ENCODE measurements around the gene THSD4. TPM values are rescaled to one million over a fixed set of nuclear protein-coding genes. Genes with fewer than 3 reads are reported as not detected.

THSD4 gene
- total RNA-seq, 1 experiment from 2014 or later: 0.29 TPM

DNA sequence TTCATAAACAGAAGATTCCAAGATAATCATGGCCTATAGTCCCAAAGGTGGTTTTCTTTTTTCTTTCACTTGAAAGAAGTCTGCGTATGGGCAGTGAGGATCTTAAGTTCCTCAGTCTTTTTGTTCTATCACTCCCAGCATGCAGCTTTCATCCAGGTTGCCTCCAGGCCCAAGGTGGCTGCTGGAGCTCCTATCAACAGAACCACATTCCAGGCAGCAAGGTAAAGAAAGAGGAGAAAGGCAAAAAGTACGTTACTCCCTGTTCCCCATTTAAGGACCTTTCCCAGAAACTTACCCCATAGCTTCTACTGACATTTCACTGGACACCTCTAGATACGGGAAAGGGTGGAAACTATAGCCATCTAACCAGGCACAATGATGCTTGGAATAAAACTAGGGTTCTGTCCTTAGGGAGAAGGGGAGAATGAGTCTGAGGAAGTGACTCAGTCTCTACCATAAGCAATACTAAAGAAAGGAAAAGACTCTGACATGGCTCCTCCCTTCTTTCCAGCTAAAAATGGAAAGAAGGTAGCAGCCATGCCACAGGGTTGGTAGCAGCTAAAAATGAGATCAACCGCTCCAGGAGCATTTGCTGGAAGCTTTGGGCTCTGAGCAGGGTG, 381.2 kb downstream of the THSD4 start:
- H3K4me1 Mint-ChIP-seq (ENCODE audit: low read depth, unreplicated experiment): peaks cover 6% of the 10 kb centered on the region
- no peaks in the 10 kb centered on the region for H3K27me3 Mint-ChIP-seq (ENCODE audit: insufficient read depth, unreplicated experiment)
- H3K27me3 ChIP-seq (replicated peaks; ENCODE audit: control insufficient read depth, insufficient read depth, low read length): no peaks in the 10 kb centered on the region
- H3K36me3 ChIP-seq (ENCODE audit: control insufficient read depth, insufficient read depth, low read length): no peaks in the 10 kb centered on the region
- POLR2A ChIA-PET: no interaction called here
- DNase-seq: no peak
- intact Hi-C loops (cut with micrococcal nuclease; ENCODE audit: unreplicated experiment): no loop called here
- H3K27ac Mint-ChIP-seq (ENCODE audit: unreplicated experiment): no peak overlapping the region
- BruUV-seq (replicated peaks): no TSS peak
- H3K36me3 Mint-ChIP-seq (ENCODE audit: insufficient read depth, unreplicated experiment): no peaks in the 10 kb centered on the region
- CTCF ChIA-PET: no interaction called here
- no peak overlapping the region for H3K4me3 Mint-ChIP-seq (ENCODE audit: unreplicated experiment)
- TF ChIP-seq, protein P1, sequence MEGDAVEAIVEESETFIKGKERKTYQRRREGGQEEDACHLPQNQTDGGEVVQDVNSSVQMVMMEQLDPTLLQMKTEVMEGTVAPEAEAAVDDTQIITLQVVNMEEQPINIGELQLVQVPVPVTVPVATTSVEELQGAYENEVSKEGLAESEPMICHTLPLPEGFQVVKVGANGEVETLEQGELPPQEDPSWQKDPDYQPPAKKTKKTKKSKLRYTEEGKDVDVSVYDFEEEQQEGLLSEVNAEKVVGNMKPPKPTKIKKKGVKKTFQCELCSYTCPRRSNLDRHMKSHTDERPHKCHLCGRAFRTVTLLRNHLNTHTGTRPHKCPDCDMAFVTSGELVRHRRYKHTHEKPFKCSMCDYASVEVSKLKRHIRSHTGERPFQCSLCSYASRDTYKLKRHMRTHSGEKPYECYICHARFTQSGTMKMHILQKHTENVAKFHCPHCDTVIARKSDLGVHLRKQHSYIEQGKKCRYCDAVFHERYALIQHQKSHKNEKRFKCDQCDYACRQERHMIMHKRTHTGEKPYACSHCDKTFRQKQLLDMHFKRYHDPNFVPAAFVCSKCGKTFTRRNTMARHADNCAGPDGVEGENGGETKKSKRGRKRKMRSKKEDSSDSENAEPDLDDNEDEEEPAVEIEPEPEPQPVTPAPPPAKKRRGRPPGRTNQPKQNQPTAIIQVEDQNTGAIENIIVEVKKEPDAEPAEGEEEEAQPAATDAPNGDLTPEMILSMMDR (IDR thresholded peaks at IDR 0.05; ENCODE audit: insufficient read depth in 1 of 2, low read depth in 1 of 2, low read length in 1 of 2, severe bottlenecking in 1 of 2, unreplicated experiment in 1 of 2): no peak
- no peaks in the 10 kb centered on the region for H3K9me3 Mint-ChIP-seq (ENCODE audit: unreplicated experiment)
- H3K4me1 ChIP-seq: no peaks in the 10 kb centered on the region
- H3K4me3 ChIP-seq (ENCODE audit: low read depth, low read length): no peak overlapping the region
- H3K9me3 ChIP-seq: no peaks in the 10 kb centered on the region; the same call in 1 of the 2 replicates

DNA sequence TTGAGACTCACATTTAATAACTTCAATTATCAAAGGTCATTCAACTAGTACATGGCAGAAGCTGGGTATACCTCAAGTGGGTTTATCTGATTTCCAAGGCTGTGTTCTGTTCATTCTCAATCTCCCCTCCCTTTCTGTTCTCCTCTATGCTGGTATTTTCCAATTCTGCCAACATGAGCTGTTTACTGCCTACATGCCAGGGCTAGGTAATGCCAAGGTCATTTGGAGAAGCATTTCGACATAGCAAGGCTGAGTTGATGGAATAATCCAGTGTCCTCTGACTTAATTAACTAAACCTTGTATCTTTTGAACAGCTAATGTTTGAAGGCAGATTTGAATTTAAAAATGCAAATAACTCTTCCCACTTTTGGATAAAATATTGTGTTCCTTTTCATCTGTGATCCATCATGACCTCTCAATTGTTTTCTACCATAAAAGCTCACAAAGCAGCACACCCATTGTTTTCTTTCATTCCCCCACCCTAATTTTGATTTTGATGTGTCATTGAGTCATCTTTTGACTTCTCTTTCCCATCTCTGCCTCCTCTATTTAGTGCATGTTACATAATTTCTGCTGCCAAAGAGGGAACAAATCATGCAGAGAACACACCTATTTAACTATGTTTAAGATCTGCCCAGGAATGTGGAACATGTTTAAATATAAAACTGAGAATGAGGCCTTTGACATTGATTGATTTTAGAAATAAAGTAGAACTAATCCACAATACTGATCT, 386.2 kb downstream of the THSD4 start:
- H3K36me3 Mint-ChIP-seq (ENCODE audit: insufficient read depth, unreplicated experiment): no peaks in the 10 kb centered on the region
- TF ChIP-seq, protein P1 (IDR thresholded peaks at IDR 0.05; ENCODE audit: insufficient read depth in 1 of 2, low read depth in 1 of 2, low read length in 1 of 2, severe bottlenecking in 1 of 2, unreplicated experiment in 1 of 2): no peak
- BruUV-seq (replicated peaks): no TSS peak
- H3K27ac Mint-ChIP-seq (ENCODE audit: unreplicated experiment): no peak overlapping the region
- H3K9me3 Mint-ChIP-seq (ENCODE audit: unreplicated experiment): no peaks in the 10 kb centered on the region
- H3K4me3 ChIP-seq (ENCODE audit: low read depth, low read length): no peak overlapping the region
- no peak for DNase-seq
- ChIA-PET POLR2A (no interaction called here), CTCF (no interaction called here)
- no peak overlapping the region for H3K4me3 Mint-ChIP-seq (ENCODE audit: unreplicated experiment)
- no peaks in the 10 kb centered on the region; the same call in 1 of the 2 replicates for H3K9me3 ChIP-seq
- H3K36me3 ChIP-seq (ENCODE audit: control insufficient read depth, insufficient read depth, low read length): no peaks in the 10 kb centered on the region
- no peaks in the 10 kb centered on the region for H3K4me1 ChIP-seq
- no peaks in the 10 kb centered on the region for H3K27me3 Mint-ChIP-seq (ENCODE audit: insufficient read depth, unreplicated experiment)
- no peaks in the 10 kb centered on the region for H3K27me3 ChIP-seq (replicated peaks; ENCODE audit: control insufficient read depth, insufficient read depth, low read length)
- intact Hi-C loops (cut with micrococcal nuclease; ENCODE audit: unreplicated experiment): no loop called here
- no peaks in the 10 kb centered on the region for H3K4me1 Mint-ChIP-seq (ENCODE audit: low read depth, unreplicated experiment)

DNA sequence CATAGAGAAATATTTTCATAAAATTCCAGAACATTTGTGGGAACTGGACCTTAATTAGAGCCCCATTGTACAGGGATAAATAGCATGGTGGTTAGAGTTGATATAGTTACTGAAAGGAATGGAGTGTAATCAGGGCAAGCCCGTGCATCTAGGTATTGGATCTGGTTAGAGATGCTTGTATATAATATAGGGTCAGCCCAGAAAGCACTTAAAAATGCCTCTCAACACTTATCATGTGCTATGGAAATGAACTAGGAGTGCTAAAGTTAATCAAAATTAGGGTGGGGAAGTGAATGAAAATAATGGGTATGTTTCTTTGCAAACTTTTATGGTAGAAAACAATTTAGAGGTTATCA, 386.8 kb downstream of the THSD4 start:
- no peaks in the 10 kb centered on the region for H3K9me3 Mint-ChIP-seq (ENCODE audit: unreplicated experiment)

More for the DNA sequence above, 386.8 kb downstream of the THSD4 start:
- Histone ChIP-seq H3K4me3 (ENCODE audit: low read depth, low read length) (no peak overlapping the region), H3K36me3 (ENCODE audit: control insufficient read depth, insufficient read depth, low read length) (no peaks in the 10 kb centered on the region), H3K9me3 (no peaks in the 10 kb centered on the region; the same call in 1 of the 2 replicates), H3K4me1 (no peaks in the 10 kb centered on the region), H3K27me3 (replicated peaks; ENCODE audit: control insufficient read depth, insufficient read depth, low read length) (no peaks in the 10 kb centered on the region)
- TF ChIP-seq, protein P1 (IDR thresholded peaks at IDR 0.05; ENCODE audit: insufficient read depth in 1 of 2, low read depth in 1 of 2, low read length in 1 of 2, severe bottlenecking in 1 of 2, unreplicated experiment in 1 of 2): no peak
- Mint-ChIP-seq H3K4me1 (ENCODE audit: low read depth, unreplicated experiment) (no peaks in the 10 kb centered on the region), H3K27me3 (ENCODE audit: insufficient read depth, unreplicated experiment) (no peaks in the 10 kb centered on the region), H3K4me3 (ENCODE audit: unreplicated experiment) (no peak overlapping the region), H3K36me3 (ENCODE audit: insufficient read depth, unreplicated experiment) (no peaks in the 10 kb centered on the region), H3K27ac (ENCODE audit: unreplicated experiment) (no peak overlapping the region)
- no TSS peak for BruUV-seq (replicated peaks)
- POLR2A ChIA-PET: no interaction called here
- no peak for DNase-seq
- intact Hi-C loops (cut with micrococcal nuclease; ENCODE audit: unreplicated experiment): no loop called here
- CTCF ChIA-PET: no interaction called here
